Measurements from ENCODE around the gene FOXI1.

Gene FOXI1

GRCh38 chr5:170126061-170126460 lies 20.4 kb downstream of the FOXI1 start:
- no peak for DNase-seq (ENCODE audit: low read depth)

GRCh38 chr5:170126626-170127025 lies 20.9 kb downstream of the FOXI1 start:
- TF ChIP-seq, protein P1, sequence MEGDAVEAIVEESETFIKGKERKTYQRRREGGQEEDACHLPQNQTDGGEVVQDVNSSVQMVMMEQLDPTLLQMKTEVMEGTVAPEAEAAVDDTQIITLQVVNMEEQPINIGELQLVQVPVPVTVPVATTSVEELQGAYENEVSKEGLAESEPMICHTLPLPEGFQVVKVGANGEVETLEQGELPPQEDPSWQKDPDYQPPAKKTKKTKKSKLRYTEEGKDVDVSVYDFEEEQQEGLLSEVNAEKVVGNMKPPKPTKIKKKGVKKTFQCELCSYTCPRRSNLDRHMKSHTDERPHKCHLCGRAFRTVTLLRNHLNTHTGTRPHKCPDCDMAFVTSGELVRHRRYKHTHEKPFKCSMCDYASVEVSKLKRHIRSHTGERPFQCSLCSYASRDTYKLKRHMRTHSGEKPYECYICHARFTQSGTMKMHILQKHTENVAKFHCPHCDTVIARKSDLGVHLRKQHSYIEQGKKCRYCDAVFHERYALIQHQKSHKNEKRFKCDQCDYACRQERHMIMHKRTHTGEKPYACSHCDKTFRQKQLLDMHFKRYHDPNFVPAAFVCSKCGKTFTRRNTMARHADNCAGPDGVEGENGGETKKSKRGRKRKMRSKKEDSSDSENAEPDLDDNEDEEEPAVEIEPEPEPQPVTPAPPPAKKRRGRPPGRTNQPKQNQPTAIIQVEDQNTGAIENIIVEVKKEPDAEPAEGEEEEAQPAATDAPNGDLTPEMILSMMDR (conservative IDR thresholded peaks at IDR 0.05; ENCODE audit: low read length): no peak
- no peak overlapping the region for H3K4me3 ChIP-seq (ENCODE audit: low read length)
- peak; percentile 17 for DNase-seq (ENCODE audit: low read depth)

More at GRCh38 chr5:170126061-170126460, 20.4 kb downstream of the FOXI1 start:
- no peak overlapping the region for H3K4me3 ChIP-seq (ENCODE audit: low read length)
- TF ChIP-seq, protein P1 (conservative IDR thresholded peaks at IDR 0.05; ENCODE audit: low read length): no peak

- no peak overlapping the region for H3K4me3 ChIP-seq (ENCODE audit: low read length)
- DNase-seq (ENCODE audit: low read depth): no peak
- TF ChIP-seq, protein P1 (conservative IDR thresholded peaks at IDR 0.05; ENCODE audit: low read length): no peak
Measured at GRCh38 chr5:170131235-170131634, 25.5 kb downstream of the FOXI1 start.

- TF ChIP-seq, protein P1 (conservative IDR thresholded peaks at IDR 0.05; ENCODE audit: low read length): no peak
- peak; percentile 89 for DNase-seq (ENCODE audit: low read depth)
Measured at GRCh38 chr5:170132269-170132975, 26.7 kb downstream of the FOXI1 start.

GRCh38 chr5:170132976-170133448 lies 27.3 kb downstream of the FOXI1 start:
- no peak overlapping the region for H3K4me3 ChIP-seq (ENCODE audit: low read length)
- TF ChIP-seq, protein P1 (conservative IDR thresholded peaks at IDR 0.05; ENCODE audit: low read length): no peak
- DNase-seq (ENCODE audit: low read depth): no peak

More at GRCh38 chr5:170132269-170132975, 26.7 kb downstream of the FOXI1 start:
- H3K4me3 ChIP-seq (ENCODE audit: low read length): no peak overlapping the region

GRCh38 chr5:170135796-170136490 lies 30.2 kb downstream of the FOXI1 start:
- TF ChIP-seq, protein P1 (conservative IDR thresholded peaks at IDR 0.05; ENCODE audit: low read length): no peak
- H3K4me3 ChIP-seq (ENCODE audit: low read length): no peak overlapping the region
- DNase-seq (ENCODE audit: low read depth): no peak

Measured in AG10803 (cell line).